ENCODE data around the gene AQP5. TPM values are rescaled to one million over a fixed set of nuclear protein-coding genes. Genes with fewer than 3 reads are reported as not detected.

The AQP5 gene
- polyA plus RNA-seq, 4 donors, result 1.7 to 4.0 (median 2.0) TPM

GRCh38 chr12:49930515-49931288 is 31.0 kb upstream of the AQP5 start:
- DNase-seq (ENCODE audit: low read depth in 4 of 4, low spot score in 3 of 4), result no peak

GRCh38 chr12:49932023-49932422 is 29.6 kb upstream of the AQP5 start:
- no peak for DNase-seq (ENCODE audit: low read depth in 4 of 4, low spot score in 3 of 4)

- DNase-seq (ENCODE audit: low read depth in 4 of 4, low spot score in 3 of 4), result peak in 3 of 4 donors; percentile 31 to 61 (median 54)
Observed at GRCh38 chr12:49932533-49933130, 29.0 kb upstream of the AQP5 start.

GRCh38 chr12:49933796-49934195 is 27.9 kb upstream of the AQP5 start:
- DNase-seq (ENCODE audit: low read depth in 4 of 4, low spot score in 3 of 4), result no peak

GRCh38 chr12:49934505-49934904 is 27.2 kb upstream of the AQP5 start:
- DNase-seq (ENCODE audit: low read depth in 4 of 4, low spot score in 3 of 4), result no peak

- DNase-seq (ENCODE audit: low read depth in 4 of 4, low spot score in 3 of 4), result no peak
Observed at GRCh38 chr12:49936925-49937324, 24.7 kb upstream of the AQP5 start.

GRCh38 chr12:49937639-49938300 is 23.9 kb upstream of the AQP5 start:
- DNase-seq (ENCODE audit: low read depth in 4 of 4, low spot score in 3 of 4), result no peak

GRCh38 chr12:49939307-49939706 is 22.4 kb upstream of the AQP5 start:
- DNase-seq (ENCODE audit: low read depth in 4 of 4, low spot score in 3 of 4), result no peak

GRCh38 chr12:49939707-49940106 is 22.0 kb upstream of the AQP5 start:
- DNase-seq (ENCODE audit: low read depth in 4 of 4, low spot score in 3 of 4), result no peak

- no peak for DNase-seq (ENCODE audit: low read depth in 4 of 4, low spot score in 3 of 4)
Observed at GRCh38 chr12:49941556-49942511, 19.8 kb upstream of the AQP5 start.

- DNase-seq (ENCODE audit: low read depth in 4 of 4, low spot score in 3 of 4), result no peak
Observed at GRCh38 chr12:49942512-49942893, 19.2 kb upstream of the AQP5 start.

- DNase-seq (ENCODE audit: low read depth in 4 of 4, low spot score in 3 of 4), result no peak
Observed at GRCh38 chr12:49942921-49943624, 18.6 kb upstream of the AQP5 start.

GRCh38 chr12:49943625-49943960 is 18.1 kb upstream of the AQP5 start:
- DNase-seq (ENCODE audit: low read depth in 4 of 4, low spot score in 3 of 4), result no peak

- no peak for DNase-seq (ENCODE audit: low read depth in 4 of 4, low spot score in 3 of 4)
Observed at GRCh38 chr12:49944046-49944445, 17.6 kb upstream of the AQP5 start.

GRCh38 chr12:49944718-49945117 is 17.0 kb upstream of the AQP5 start:
- DNase-seq (ENCODE audit: low read depth in 4 of 4, low spot score in 3 of 4), result no peak

- peak in 2 of 4 donors; percentile 55 to 73 for DNase-seq (ENCODE audit: low read depth in 4 of 4, low spot score in 3 of 4)
Observed at GRCh38 chr12:49945394-49946080, 16.1 kb upstream of the AQP5 start.

- DNase-seq (ENCODE audit: low read depth in 4 of 4, low spot score in 3 of 4), result no peak
Observed at GRCh38 chr12:49946086-49946485, 15.6 kb upstream of the AQP5 start.

- DNase-seq (ENCODE audit: low read depth in 4 of 4, low spot score in 3 of 4), result no peak
Observed at GRCh38 chr12:49946497-49946896, 15.2 kb upstream of the AQP5 start.

- no peak for DNase-seq (ENCODE audit: low read depth in 4 of 4, low spot score in 3 of 4)
Observed at GRCh38 chr12:49947593-49948226, 14.0 kb upstream of the AQP5 start.

Data from right renal pelvis (tissue), 4 donors.